Measurements from ENCODE around the gene NIPSNAP3A.

NIPSNAP3A gene

DNA sequence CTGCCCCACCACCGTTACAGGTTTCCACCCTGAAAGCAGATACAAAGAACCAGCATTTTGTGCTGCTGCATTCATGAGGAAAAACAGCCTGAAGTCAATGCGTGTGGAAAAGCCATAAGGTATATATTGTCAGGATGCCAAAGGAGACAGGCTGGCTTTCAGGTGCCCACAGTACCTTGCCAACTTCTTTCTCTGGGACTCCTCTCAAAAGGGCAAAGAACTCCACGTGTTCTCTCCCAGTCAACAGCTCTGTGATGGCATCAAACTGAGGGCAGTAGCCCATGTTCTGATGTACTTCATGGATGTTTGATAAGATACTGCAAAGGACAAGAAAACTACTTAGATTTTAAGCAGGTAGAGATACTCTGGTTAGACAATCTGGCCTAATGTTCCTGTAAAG, 40.8 kb downstream of the NIPSNAP3A start:
- H3K4me2 ChIP-seq (ENCODE audit: low read length), result no peak overlapping the region
- H3K27me3 ChIP-seq (ENCODE audit: control insufficient read depth, insufficient read depth, low read length), result no peaks in the 10 kb centered on the region
- H3K9ac ChIP-seq, result no peak overlapping the region
- H2AFZ ChIP-seq, result no peak overlapping the region
- H3K9me3 ChIP-seq (ENCODE audit: control insufficient read depth, low read length), result no peaks in the 10 kb centered on the region
- H3K4me3 ChIP-seq (ENCODE audit: low read depth, low read length), result no peak overlapping the region
- H3K27ac ChIP-seq, result no peak overlapping the region
- TF ChIP-seq CTCF (IDR thresholded peaks at IDR 0.05), result no peak
- no peaks in the 10 kb centered on the region for H3K79me2 ChIP-seq
- no peaks in the 10 kb centered on the region for H3K4me1 ChIP-seq
- H3K36me3 ChIP-seq (ENCODE audit: control insufficient read depth, insufficient read depth, low read length), result no peaks in the 10 kb centered on the region

- no peak overlapping the region for H3K4me2 ChIP-seq (ENCODE audit: low read length)
- no peaks in the 10 kb centered on the region for H3K36me3 ChIP-seq (ENCODE audit: control insufficient read depth, insufficient read depth, low read length)
- no peaks in the 10 kb centered on the region for H3K9me3 ChIP-seq (ENCODE audit: control insufficient read depth, low read length)
- H3K27ac ChIP-seq, result no peak overlapping the region
- H3K79me2 ChIP-seq, result no peaks in the 10 kb centered on the region
- H3K9ac ChIP-seq, result no peak overlapping the region
- no peaks in the 10 kb centered on the region for H3K27me3 ChIP-seq (ENCODE audit: control insufficient read depth, insufficient read depth, low read length)
- H3K4me3 ChIP-seq (ENCODE audit: low read depth, low read length), result no peak overlapping the region
- H3K4me1 ChIP-seq, result no peaks in the 10 kb centered on the region
- TF ChIP-seq CTCF (IDR thresholded peaks at IDR 0.05), result no peak
- no peak overlapping the region for H2AFZ ChIP-seq
Measured at GRCh38 chr9:104794070-104794469, 46.6 kb downstream of the NIPSNAP3A start.

GRCh38 chr9:104795082-104795481, 47.6 kb downstream of the NIPSNAP3A start:
- no peaks in the 10 kb centered on the region for H3K79me2 ChIP-seq
- no peaks in the 10 kb centered on the region for H3K4me1 ChIP-seq
- H3K4me2 ChIP-seq (ENCODE audit: low read length), result no peak overlapping the region
- no peak overlapping the region for H3K9ac ChIP-seq
- H3K9me3 ChIP-seq (ENCODE audit: control insufficient read depth, low read length), result no peaks in the 10 kb centered on the region
- H3K27me3 ChIP-seq (ENCODE audit: control insufficient read depth, insufficient read depth, low read length), result no peaks in the 10 kb centered on the region
- H3K4me3 ChIP-seq (ENCODE audit: low read depth, low read length), result no peak overlapping the region
- no peak overlapping the region for H3K27ac ChIP-seq
- no peak for TF ChIP-seq CTCF (IDR thresholded peaks at IDR 0.05)
- H3K36me3 ChIP-seq (ENCODE audit: control insufficient read depth, insufficient read depth, low read length), result no peaks in the 10 kb centered on the region
- no peak overlapping the region for H2AFZ ChIP-seq

GRCh38 chr9:104795857-104796256, 48.4 kb downstream of the NIPSNAP3A start:
- no peak for TF ChIP-seq CTCF (IDR thresholded peaks at IDR 0.05)
- H3K4me3 ChIP-seq (ENCODE audit: low read depth, low read length), result no peak overlapping the region
- no peaks in the 10 kb centered on the region for H3K36me3 ChIP-seq (ENCODE audit: control insufficient read depth, insufficient read depth, low read length)

DNA sequence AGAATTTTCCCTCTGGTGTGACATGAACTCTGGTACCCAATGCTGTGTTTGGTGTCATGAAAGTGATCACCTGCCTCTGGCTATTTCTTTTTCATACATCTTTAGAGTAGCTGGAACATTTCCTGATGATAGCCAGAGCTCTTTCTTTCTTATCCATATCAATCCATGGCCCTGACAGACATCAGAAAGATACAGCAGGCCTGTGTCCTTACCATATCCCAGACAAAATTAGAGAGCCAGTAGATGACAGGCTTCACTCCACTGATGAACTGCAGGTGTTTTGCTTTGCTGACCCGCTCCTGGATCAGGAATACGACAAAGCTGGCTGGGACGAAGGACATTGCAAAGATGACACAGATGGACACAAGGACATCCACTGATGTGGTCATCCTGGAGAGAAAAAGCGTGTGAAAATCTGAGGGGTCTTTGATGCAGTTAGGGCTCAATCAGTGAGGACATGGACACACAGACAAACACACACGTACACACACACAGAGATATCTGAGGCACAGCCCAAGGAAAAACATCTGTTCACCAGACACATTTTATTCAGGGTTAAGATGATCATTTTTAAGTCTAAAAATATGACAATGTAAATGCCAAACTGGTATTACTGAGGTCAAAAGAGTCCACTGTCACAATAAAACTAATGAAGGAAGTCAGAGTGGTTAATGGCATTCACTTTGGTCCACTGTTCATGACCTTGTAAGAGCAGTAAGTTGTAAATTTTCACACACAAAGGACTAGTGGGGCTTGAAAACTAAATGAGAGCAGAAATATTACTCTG, 50.9 kb downstream of the NIPSNAP3A start:
- Histone ChIP-seq H3K27me3 (ENCODE audit: control insufficient read depth, insufficient read depth, low read length) (no peaks in the 10 kb centered on the region), H3K9ac (no peak overlapping the region), H3K79me2 (no peaks in the 10 kb centered on the region), H3K36me3 (ENCODE audit: control insufficient read depth, insufficient read depth, low read length) (no peaks in the 10 kb centered on the region), H3K27ac (no peak overlapping the region), H3K9me3 (ENCODE audit: control insufficient read depth, low read length) (no peaks in the 10 kb centered on the region), H3K4me3 (ENCODE audit: low read depth, low read length) (no peak overlapping the region), H3K4me1 (no peaks in the 10 kb centered on the region), H3K4me2 (ENCODE audit: low read length) (no peak overlapping the region), H2AFZ (no peak overlapping the region)
- no peak for TF ChIP-seq CTCF (IDR thresholded peaks at IDR 0.05)

More at GRCh38 chr9:104795857-104796256, 48.4 kb downstream of the NIPSNAP3A start:
- Histone ChIP-seq H3K79me2 (no peaks in the 10 kb centered on the region), H3K4me1 (no peaks in the 10 kb centered on the region), H3K9ac (no peak overlapping the region), H3K9me3 (ENCODE audit: control insufficient read depth, low read length) (no peaks in the 10 kb centered on the region), H3K27ac (no peak overlapping the region), H3K4me2 (ENCODE audit: low read length) (no peak overlapping the region), H2AFZ (no peak overlapping the region), H3K27me3 (ENCODE audit: control insufficient read depth, insufficient read depth, low read length) (no peaks in the 10 kb centered on the region)
